KMS-11 (cell line): ENCODE measurements around the gene HIGD1C.
"Not testable (repeated sequence)": the region's sequence is repeated elsewhere in the genome, so short reads cannot be mapped to it uniquely, and the experiment has no call there.

ENCODE experiments used
- H2AFZ ChIP-seq: fragments of 200-600 bp; sonication (generic); 2 replicates; pipeline ENCODE4 v1.6.1; 2016; ENCODE audit warnings: antibody characterized with exemption, mixed run types, low read depth
- H3K27ac ChIP-seq: fragments of 200-600 bp; sonication (generic); 2 replicates; pipeline ENCODE4 v1.6.1; 2016; ENCODE audit warnings: mild to moderate bottlenecking, mixed run types
- H3K27me3 ChIP-seq: fragments of 200-600 bp; sonication (generic); 2 replicates; pipeline ENCODE4 v1.6.1; 2017; ENCODE audit warnings: mild to moderate bottlenecking, low read depth, mixed run types, moderate library complexity; ENCODE audit not compliant: insufficient read depth
- H3K36me3 ChIP-seq: fragments of 200-600 bp; sonication (generic); 2 replicates; pipeline ENCODE4 v1.6.1; 2017; ENCODE audit warnings: mild to moderate bottlenecking, mixed run types; ENCODE audit not compliant: insufficient read depth
- H3K4me1 ChIP-seq: fragments of 200-600 bp; sonication (generic); 2 replicates; pipeline ENCODE4 v1.6.1; 2016; ENCODE audit warnings: mild to moderate bottlenecking, low read depth, mixed run types; ENCODE audit not compliant: poor library complexity, severe bottlenecking
- H3K4me2 ChIP-seq: fragments of 200-600 bp; sonication (generic); 2 replicates; pipeline ENCODE4 v1.7.0; 2016; ENCODE audit warnings: mild to moderate bottlenecking, mixed run types
- H3K4me3 ChIP-seq: fragments of 200-600 bp; sonication (generic); IDR thresholded peaks from 2 replicates; pipeline ENCODE4 v1.6.1; 2017; ENCODE audit warnings: low read depth, low read length, mixed read lengths; ENCODE audit not compliant: insufficient read depth
- H3K79me2 ChIP-seq: fragments of 200-600 bp; sonication (generic); 2 replicates; pipeline ENCODE4 v1.6.1; 2016; ENCODE audit warnings: low read depth, mixed run types; ENCODE audit not compliant: insufficient read depth
- H3K9ac ChIP-seq: fragments of 200-600 bp; sonication (generic); 2 replicates; pipeline ENCODE4 v1.6.1; 2016; ENCODE audit warnings: mild to moderate bottlenecking, mixed run types
- H4K20me1 ChIP-seq: fragments of 200-600 bp; sonication (generic); 2 replicates; pipeline ENCODE4 v1.6.1; 2016; ENCODE audit warnings: mild to moderate bottlenecking, mixed run types; ENCODE audit not compliant: insufficient read depth
- TF ChIP-seq, protein P1 (sequence below): fragments of 200-600 bp; sonication (generic); conservative IDR thresholded peaks from 2 replicates; pipeline ENCODE4 v1.6.1; 2017; ENCODE audit warnings: low read depth, mild to moderate bottlenecking, antibody characterized with exemption, low read length, moderate library complexity, mixed read lengths

Gene HIGD1C

DNA sequence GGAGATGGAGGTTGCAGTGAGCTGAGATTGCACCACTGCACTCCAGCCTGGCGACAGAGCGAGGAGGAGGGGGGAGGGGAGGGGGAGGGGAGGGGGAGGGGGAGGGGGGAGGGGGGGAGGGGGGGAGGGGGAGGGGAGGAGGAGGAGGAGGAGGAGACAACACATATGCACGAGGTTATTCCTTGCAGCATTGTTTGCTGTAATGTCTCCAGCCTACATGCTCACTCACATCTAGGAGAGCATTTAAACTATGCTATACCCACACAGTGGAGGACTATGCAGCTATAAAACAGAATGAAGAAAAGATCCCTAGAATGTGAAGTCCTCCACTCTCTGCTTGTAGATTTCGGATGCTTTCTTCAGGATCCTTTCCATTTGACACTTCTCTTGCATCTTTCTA is 3.5 kb upstream of the HIGD1C start:
- Histone ChIP-seq H3K4me2 (no peak overlapping the region), H3K9ac (no peak overlapping the region), H3K27me3 (no peaks in the 10 kb centered on the region), H3K79me2 (no peaks in the 10 kb centered on the region), H3K4me3 (no peak overlapping the region), H3K27ac (no peak overlapping the region), H2AFZ (no peak overlapping the region), H4K20me1 (no peaks in the 10 kb centered on the region), H3K36me3 (no peaks in the 10 kb centered on the region), H3K4me1 (no peaks in the 10 kb centered on the region)
- TF ChIP-seq, protein P1, sequence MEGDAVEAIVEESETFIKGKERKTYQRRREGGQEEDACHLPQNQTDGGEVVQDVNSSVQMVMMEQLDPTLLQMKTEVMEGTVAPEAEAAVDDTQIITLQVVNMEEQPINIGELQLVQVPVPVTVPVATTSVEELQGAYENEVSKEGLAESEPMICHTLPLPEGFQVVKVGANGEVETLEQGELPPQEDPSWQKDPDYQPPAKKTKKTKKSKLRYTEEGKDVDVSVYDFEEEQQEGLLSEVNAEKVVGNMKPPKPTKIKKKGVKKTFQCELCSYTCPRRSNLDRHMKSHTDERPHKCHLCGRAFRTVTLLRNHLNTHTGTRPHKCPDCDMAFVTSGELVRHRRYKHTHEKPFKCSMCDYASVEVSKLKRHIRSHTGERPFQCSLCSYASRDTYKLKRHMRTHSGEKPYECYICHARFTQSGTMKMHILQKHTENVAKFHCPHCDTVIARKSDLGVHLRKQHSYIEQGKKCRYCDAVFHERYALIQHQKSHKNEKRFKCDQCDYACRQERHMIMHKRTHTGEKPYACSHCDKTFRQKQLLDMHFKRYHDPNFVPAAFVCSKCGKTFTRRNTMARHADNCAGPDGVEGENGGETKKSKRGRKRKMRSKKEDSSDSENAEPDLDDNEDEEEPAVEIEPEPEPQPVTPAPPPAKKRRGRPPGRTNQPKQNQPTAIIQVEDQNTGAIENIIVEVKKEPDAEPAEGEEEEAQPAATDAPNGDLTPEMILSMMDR: no peak

DNA sequence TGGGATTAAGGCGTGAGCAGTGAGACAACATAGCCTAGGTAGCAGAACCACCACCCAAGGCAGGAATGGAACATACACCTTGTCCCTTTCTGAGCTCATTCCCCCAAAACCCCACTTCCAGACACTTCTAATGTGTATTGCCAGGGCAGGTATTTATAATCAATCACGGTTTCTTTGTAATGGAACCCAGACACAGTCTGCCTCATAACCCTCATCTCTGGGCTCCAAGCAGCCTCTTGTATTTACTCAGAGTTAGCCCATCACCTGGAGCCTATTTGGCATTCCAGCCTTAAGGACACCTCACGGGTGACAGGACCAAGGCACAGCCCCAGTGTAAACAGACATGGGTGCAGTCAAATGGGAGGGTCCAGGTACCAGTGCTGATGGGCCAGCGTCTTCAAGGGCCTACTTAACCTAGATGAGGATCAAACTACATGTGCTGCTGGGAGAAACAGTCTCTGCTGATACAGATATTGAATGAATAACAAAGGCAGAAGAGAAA is 2.5 kb upstream of the HIGD1C start:
- TF ChIP-seq, protein P1: no peak
- Histone ChIP-seq H3K4me1 (no peaks in the 10 kb centered on the region), H3K27ac (no peak overlapping the region), H3K27me3 (no peaks in the 10 kb centered on the region), H3K4me3 (no peak overlapping the region), H2AFZ (no peak overlapping the region), H4K20me1 (no peaks in the 10 kb centered on the region), H3K4me2 (no peak overlapping the region), H3K36me3 (no peaks in the 10 kb centered on the region), H3K79me2 (no peaks in the 10 kb centered on the region), H3K9ac (no peak overlapping the region)

DNA sequence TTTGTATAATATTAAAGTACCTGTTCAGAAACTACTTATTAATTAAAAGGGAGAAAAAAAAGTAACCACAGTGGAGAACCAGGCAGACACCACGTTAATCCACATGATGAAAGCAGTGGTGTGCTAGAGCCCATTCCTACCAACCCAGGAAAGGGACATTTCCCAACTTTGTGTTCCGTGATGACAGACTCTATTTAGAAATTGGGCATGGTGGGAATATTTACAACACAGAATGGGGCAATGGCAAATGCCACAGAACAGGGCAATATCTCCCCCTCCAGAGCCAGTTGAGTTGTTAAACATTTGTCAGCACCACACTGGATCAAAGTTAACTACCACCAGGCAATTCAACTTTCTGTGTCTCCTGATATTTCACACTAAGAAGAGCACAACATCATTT is 1.2 kb upstream of the HIGD1C start:
- TF ChIP-seq, protein P1: no peak
- Histone ChIP-seq H3K4me2 (no peak overlapping the region), H3K4me3 (no peak overlapping the region), H3K79me2 (no peaks in the 10 kb centered on the region), H4K20me1 (no peaks in the 10 kb centered on the region), H3K27ac (no peak overlapping the region), H3K27me3 (no peaks in the 10 kb centered on the region), H2AFZ (no peak overlapping the region), H3K36me3 (no peaks in the 10 kb centered on the region), H3K9ac (no peak overlapping the region), H3K4me1 (no peaks in the 10 kb centered on the region)

DNA sequence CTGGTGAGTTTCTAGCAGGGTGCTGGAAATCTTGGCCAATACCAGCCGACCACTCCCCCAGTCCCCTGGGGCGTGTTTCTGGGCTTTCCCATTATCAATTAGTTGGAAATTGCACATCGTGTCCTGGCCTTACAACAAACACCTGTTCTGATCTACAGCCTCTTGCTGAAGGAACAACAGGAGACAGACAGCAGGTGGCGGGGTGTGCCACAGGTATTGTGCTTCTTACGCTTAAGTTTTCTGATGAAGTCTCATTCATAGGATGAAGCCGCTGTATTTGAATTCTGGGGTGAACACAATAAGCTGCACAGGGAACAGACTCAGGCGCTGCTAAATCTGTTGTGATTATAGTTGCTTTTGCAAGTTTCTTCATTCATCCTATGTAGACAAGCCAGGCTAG is 703 bp downstream of the HIGD1C start:
- no peaks in the 10 kb centered on the region for H3K4me1 ChIP-seq
- H3K27me3 ChIP-seq: no peaks in the 10 kb centered on the region
- no peak overlapping the region for H3K9ac ChIP-seq
- no peaks in the 10 kb centered on the region for H3K36me3 ChIP-seq
- no peaks in the 10 kb centered on the region for H4K20me1 ChIP-seq
- no peak overlapping the region for H2AFZ ChIP-seq
- H3K79me2 ChIP-seq: no peaks in the 10 kb centered on the region
- TF ChIP-seq, protein P1: no peak
- H3K4me2 ChIP-seq: no peak overlapping the region
- no peak overlapping the region for H3K4me3 ChIP-seq
- no peak overlapping the region for H3K27ac ChIP-seq

DNA sequence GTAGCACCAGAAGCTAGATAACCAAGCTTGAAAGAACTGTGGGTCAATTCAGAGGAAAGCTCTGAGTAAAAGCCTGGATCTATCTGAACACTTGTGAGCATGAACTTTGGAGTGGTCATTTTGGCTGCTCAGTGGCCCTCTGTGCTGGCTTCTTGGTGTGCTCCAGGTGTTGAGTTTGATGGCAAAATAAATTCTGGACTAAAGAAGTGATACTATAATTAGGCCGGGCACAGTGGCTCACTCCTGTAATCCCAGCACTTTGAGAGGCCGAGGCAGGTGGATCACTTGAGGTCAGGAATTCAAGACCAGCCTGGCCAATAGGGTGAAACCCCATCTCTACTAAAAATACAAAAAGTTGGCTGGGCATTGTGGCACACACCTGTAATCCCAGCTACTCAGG is 2.4 kb downstream of the HIGD1C start:
- H3K4me2 ChIP-seq, H3K4me3 ChIP-seq: not testable (repeated sequence)

More for the DNA sequence above, 2.4 kb downstream of the HIGD1C start:
- not testable (repeated sequence) for H3K4me1 ChIP-seq, H3K79me2 ChIP-seq, H3K9ac ChIP-seq, H2AFZ ChIP-seq, H3K27me3 ChIP-seq, H3K27ac ChIP-seq, H4K20me1 ChIP-seq, H3K36me3 ChIP-seq
